IMR-90 (cell line): ENCODE data around the gene ALG6. TPM values are rescaled to one million over a fixed set of nuclear protein-coding genes. Genes with fewer than 3 reads are reported as not detected.

Source experiments
- ATAC-seq: fragments of 200-7000 bp; cut with Tn5 transposase; 2 replicates; pipeline ENCODE4 v1.9.1; 2020; ENCODE audit warnings: low read depth, mild to moderate bottlenecking, moderate library complexity
- BruUV-seq: library from RNA; stranded (reverse); fragments of 400-500 nt; replicated peaks from 2 replicates; lab custom pipeline; 2021; lab: Mats Ljungman, UMichigan
- CTCF ChIA-PET: fragments of 300-600 bp; formaldehyde crosslinking; extraction: SDS; loops from one replicate; lab custom pipeline; 2021; ENCODE audit warnings: antibody characterized with exemption; lab: Yijun Ruan, JAX
- POLR2A ChIA-PET: fragments of 300-600 bp; sonication (Branson Sonifier 250); formaldehyde crosslinking; loops from one replicate; lab custom pipeline; 2022; ENCODE audit warnings: antibody characterized with exemption; ENCODE audit not compliant: unreplicated experiment; lab: Charles Lee
- DNase-seq: peaks from one replicate; pipeline ENCODE4 v3.0.0; 2013
- H2AFZ ChIP-seq: replicated peaks from 2 replicates; pipeline ENCODE3; 2013; ENCODE audit warnings: low read length, mild to moderate bottlenecking; ENCODE audit not compliant: poor library complexity
- H2AK5ac ChIP-seq: 2 replicates; pipeline ENCODE4 v1.6.1; 2013; ENCODE audit warnings: low read depth, low read length, inconsistent platforms
- H2AK9ac ChIP-seq: replicated peaks from 2 replicates; pipeline ENCODE3; 2013; ENCODE audit warnings: mild to moderate bottlenecking, low read depth, low read length, moderate library complexity; ENCODE audit not compliant: poor library complexity
- H2BK120ac ChIP-seq: 2 replicates; pipeline ENCODE4 v1.6.1; 2013; ENCODE audit warnings: low read depth, low read length, inconsistent platforms
- H2BK15ac ChIP-seq: 3 replicates; pipeline ENCODE4 v1.6.1; 2013; ENCODE audit warnings: low read depth, low read length, inconsistent platforms
- H2BK20ac ChIP-seq: 2 replicates; pipeline ENCODE4 v1.6.1; 2013; ENCODE audit warnings: low read depth, mild to moderate bottlenecking, inconsistent platforms, low read length, moderate library complexity
- H2BK5ac ChIP-seq: 2 replicates; pipeline ENCODE4 v1.6.1; 2013; ENCODE audit warnings: mild to moderate bottlenecking, low read depth, low read length, inconsistent platforms; ENCODE audit not compliant: poor library complexity, severe bottlenecking
- H3K14ac ChIP-seq: replicated peaks from 2 replicates; pipeline ENCODE4 v1.6.1; 2013; ENCODE audit warnings: low read depth, low read length, inconsistent platforms
- H3K18ac ChIP-seq: 2 replicates; pipeline ENCODE4 v1.6.1; 2013; ENCODE audit warnings: low read depth, low read length, control low read depth
- H3K23ac ChIP-seq: 2 replicates; pipeline ENCODE4 v1.6.1; 2013; ENCODE audit warnings: low read depth, low read length, inconsistent platforms
- H3K27ac ChIP-seq: 2 replicates; pipeline ENCODE4 v1.5.1; 2013; ENCODE audit warnings: mild to moderate bottlenecking, control low read depth, low read length; ENCODE audit not compliant: insufficient read depth
- H3K27me3 ChIP-seq: 2 replicates; pipeline ENCODE4 v1.6.1; 2013; ENCODE audit warnings: low read length; ENCODE audit not compliant: control insufficient read depth, insufficient read depth
- H3K36me3 ChIP-seq: 2 replicates; pipeline ENCODE4 v1.6.1; 2013; ENCODE audit warnings: low read length, mixed read lengths; ENCODE audit not compliant: control insufficient read depth, insufficient read depth
- H3K4ac ChIP-seq: 2 replicates; pipeline ENCODE4 v1.6.1; 2013; ENCODE audit warnings: low read depth, low read length, inconsistent platforms
- H3K4me1 ChIP-seq: 2 replicates; pipeline ENCODE4 v1.6.1; 2013; ENCODE audit warnings: low read length, mixed read lengths; ENCODE audit not compliant: control insufficient read depth, insufficient read depth
- H3K4me2 ChIP-seq: 2 replicates; pipeline ENCODE4 v1.6.1; 2013; ENCODE audit warnings: low read depth, mild to moderate bottlenecking, control low read depth, low read length, moderate library complexity
- H3K4me3 ChIP-seq: 2 replicates; pipeline ENCODE4 v1.5.1; 2013; ENCODE audit warnings: low read depth, mild to moderate bottlenecking, control low read depth, low read length, moderate library complexity; ENCODE audit not compliant: insufficient read depth
- H3K56ac ChIP-seq: 2 replicates; pipeline ENCODE4 v1.6.1; 2013; ENCODE audit warnings: low read length, inconsistent platforms; ENCODE audit not compliant: insufficient read depth; ENCODE audit errors: extremely low read depth
- H3K79me1 ChIP-seq, 2 experiments: 2 replicates each; pipeline ENCODE4 v1.6.1; 2013; ENCODE audit warnings: low read length in 2 of 2, inconsistent platforms in 1 of 2, low read depth in 1 of 2
- H3K9ac ChIP-seq: 2 replicates; pipeline ENCODE4 v1.6.1; 2013; ENCODE audit warnings: low read depth, low read length, control low read depth
- H3K9me1 ChIP-seq: 2 replicates; pipeline ENCODE4 v1.6.1; 2013; ENCODE audit warnings: low read length, inconsistent platforms; ENCODE audit not compliant: insufficient read depth
- H3K9me3 ChIP-seq: 2 replicates; pipeline ENCODE4 v1.6.1; 2013; ENCODE audit warnings: low read length; ENCODE audit not compliant: control insufficient read depth, insufficient read depth
- H4K20me1 ChIP-seq: 2 replicates; pipeline ENCODE4 v1.6.1; 2013; ENCODE audit warnings: low read length, inconsistent platforms; ENCODE audit not compliant: insufficient read depth
- H4K5ac ChIP-seq: 2 replicates; pipeline ENCODE4 v1.6.1; 2013; ENCODE audit warnings: mild to moderate bottlenecking, low read depth, low read length, control low read depth
- H4K8ac ChIP-seq, 2 experiments: 2 replicates each; pipeline ENCODE4 v1.6.1; 2013; ENCODE audit warnings: low read depth in 2 of 2, low read length in 2 of 2, control low read depth in 1 of 2, inconsistent platforms in 1 of 2
- H4K91ac ChIP-seq: 2 replicates; pipeline ENCODE4 v1.6.1; 2013; ENCODE audit warnings: low read depth, low read length, inconsistent platforms; ENCODE audit not compliant: insufficient read depth
- FOS ChIP-seq: fragments of 150-350 bp; IDR thresholded peaks from 2 replicates; pipeline ENCODE4 v1.6.1; 2016; ENCODE audit warnings: low read depth, low read length
- RFX5 ChIP-seq: IDR thresholded peaks from 2 replicates; pipeline ENCODE4 v1.8.0; 2012; ENCODE audit warnings: low read depth, mild to moderate bottlenecking, low read length, moderate library complexity
- WGBS, 2 experiments: methylation state at CpG; one replicate each; pipeline versions ENCODE4 v1.1.5 to v1.1.7; 2013; ENCODE audit warnings: missing lambda C conversion rate in 2 of 2; ENCODE audit not compliant: insufficient read length in 1 of 2; ENCODE audit errors: extremely low coverage in 2 of 2; 5-methylcytosine and 5-hydroxymethylcytosine counted together
- dilution Hi-C: fragments of 300-500 bp; cut with HindIII; formaldehyde crosslinking; loops from one replicate; pipeline ENCODE4 v1.14.3; 2018; ENCODE audit warnings: low sequenced_read_pairs; ENCODE audit not compliant: unreplicated experiment
- in situ Hi-C: fragments of 300-500 bp; cut with MboI; formaldehyde crosslinking; loops from 3 replicates; pipeline ENCODE4 v1.14.3; 2019; ENCODE audit warnings: low sequenced_read_pairs, inconsistent platforms, mixed read lengths
- intact Hi-C: fragments of 100-400 bp; cut with micrococcal nuclease; formaldehyde crosslinking; loops from 2 replicates; pipeline ENCODE4 v1.10.0; 2022
- polyA plus RNA-seq, 3 experiments: library from polyadenylated mRNA; depleted of rRNA; stranded (reverse); fragments of >200 nt; gene quantifications; 2 replicates each; pipeline ENCODE4 v1.2.3, GENCODE V29; 2012; ENCODE audit warnings: low replicate concordance in 1 of 3
- total RNA-seq: library from RNA; depleted of rRNA; stranded (reverse); fragments of >200 nt; gene quantifications from 2 replicates; pipeline ENCODE4 v1.2.3, GENCODE V29; 2012

ALG6 gene
- total and polyA plus RNA-seq, 2 of the 4 experiments (the other 2 are of a cell fraction), result 4.8 to 6.5 TPM

- H3K79me1 ChIP-seq, result no peaks in the 10 kb centered on the region
- no peak overlapping the region for H3K18ac ChIP-seq
- no peak overlapping the region for H3K56ac ChIP-seq
- no TSS peak for BruUV-seq
- no peak overlapping the region for H2BK15ac ChIP-seq
- no peak overlapping the region for H2BK5ac ChIP-seq
- H3K9me1 ChIP-seq, result no peaks in the 10 kb centered on the region
- H3K23ac ChIP-seq, result no peak overlapping the region
- in situ Hi-C loops (loop anchor here (10.0 to 25.0 kb wide), 3 partner anchors 131 to 938 kb away; partner anchors contain the start of genes EFCAB7 and ITGB3BP), intact Hi-C loops (no loop called here), dilution Hi-C loops (no loop called here)
- ATAC-seq (no peak), DNase-seq (no peak)
- no peak overlapping the region for H2BK20ac ChIP-seq
- no peaks in the 10 kb centered on the region; the same call in 1 of the 2 replicates for H3K4me1 ChIP-seq
- no peaks in the 10 kb centered on the region for H3K36me3 ChIP-seq
- WGBS, 2 experiments, result 4% methylated on average over 62 of the region's 114 CpGs; no CpG with 5 or more reads in 1 of the 2 experiments
- H4K91ac ChIP-seq, result no peak overlapping the region
- TF ChIP-seq RFX5 (no peak), FOS (no peak)
- H3K4me2 ChIP-seq, result no peak overlapping the region
- no peaks in the 10 kb centered on the region for H4K20me1 ChIP-seq
- H2AK5ac ChIP-seq, result no peak overlapping the region
- POLR2A ChIA-PET, result interaction anchor here (0.6 kb wide), 1 partner anchor 1227 kb away, joined by 3 read pairs; no protein-coding TSS in a partner anchor
- CTCF ChIA-PET, result interaction anchor here (0.5 kb wide), 1 partner anchor 144 kb away, joined by 3 read pairs; no protein-coding TSS in a partner anchor
- H3K9me3 ChIP-seq, result peaks cover 23% of the 10 kb centered on the region
- H2BK120ac ChIP-seq, result no peak overlapping the region
- no peak overlapping the region for H3K27ac ChIP-seq
- H2AFZ ChIP-seq, result peak overlapping the region; percentile 60
- no peak overlapping the region for H3K4me3 ChIP-seq
- peaks cover 89% of the 10 kb centered on the region for H3K27me3 ChIP-seq
- no peak overlapping the region for H4K8ac ChIP-seq
- H3K4ac ChIP-seq, result no peak overlapping the region
- no peak overlapping the region for H3K9ac ChIP-seq
- H2AK9ac ChIP-seq, result no peak overlapping the region
- no peak overlapping the region for H3K14ac ChIP-seq
- no peak overlapping the region for H4K5ac ChIP-seq
These were observed 43.3 kb upstream of the ALG6 start for GRCh38 chr1:63323865-63324778.
